Jurkat, Clone E6-1 (cell line): Measurements from ENCODE around the gene FBXL2. TPM values are rescaled to one million over a fixed set of nuclear protein-coding genes. Genes with fewer than 3 reads are reported as not detected.
A peak's percentile ranks its signal among the peaks of the same experiment; 100 is the strongest.

ENCODE experiments used
- DNase-seq: peaks from one replicate; pipeline ENCODE4 v3.0.0-alpha.2; 2011; ENCODE audit warnings: low read depth, low spot score
- H3K4me3 ChIP-seq: 2 replicates; pipeline ENCODE4 v1.5.1; 2011; ENCODE audit warnings: mild to moderate bottlenecking, low read length, control low read depth, moderate library complexity
- polyA plus RNA-seq: library from polyadenylated mRNA; unstranded; fragments of >200 nt; gene quantifications from one replicate; pipeline ENCODE4 v1.2.1, GENCODE V29; 2012; ENCODE audit warnings: missing spikeins; ENCODE audit not compliant: insufficient read length, insufficient read depth

FBXL2 gene
- polyA plus RNA-seq = 2.1 TPM

GRCh38 chr3:33277193-33277882, at the start of gene FBXL2:
Gene FBXL2 (plus strand): TSS chr3:33277442. CDS start chr3:33277513, 71 bp downstream.
- H3K4me3 ChIP-seq = peak within 1 kb of the TSS; percentile 54
- peak; percentile 32 for DNase-seq

- H3K4me3 ChIP-seq = no peak overlapping the region
- DNase-seq = no peak
Measured at GRCh38 chr3:33229066-33229465, 48.2 kb upstream of the FBXL2 start.

- H3K4me3 ChIP-seq = no peak overlapping the region
- no peak for DNase-seq
Measured at GRCh38 chr3:33229947-33230346, 47.3 kb upstream of the FBXL2 start.

GRCh38 chr3:33231756-33232465, 45.3 kb upstream of the FBXL2 start:
- H3K4me3 ChIP-seq = no peak overlapping the region
- DNase-seq = no peak

- DNase-seq = no peak
- no peak overlapping the region for H3K4me3 ChIP-seq
Measured at GRCh38 chr3:33233884-33234283, 43.4 kb upstream of the FBXL2 start.

GRCh38 chr3:33236005-33236404, 41.2 kb upstream of the FBXL2 start:
- no peak overlapping the region for H3K4me3 ChIP-seq
- no peak for DNase-seq

GRCh38 chr3:33237439-33237838, 39.8 kb upstream of the FBXL2 start:
- no peak for DNase-seq
- no peak overlapping the region for H3K4me3 ChIP-seq

- H3K4me3 ChIP-seq = no peak overlapping the region
- no peak for DNase-seq
Measured at GRCh38 chr3:33238923-33239322, 38.3 kb upstream of the FBXL2 start.

GRCh38 chr3:33240261-33240660, 37.0 kb upstream of the FBXL2 start:
- no peak for DNase-seq
- no peak overlapping the region for H3K4me3 ChIP-seq

GRCh38 chr3:33246786-33247185, 30.5 kb upstream of the FBXL2 start:
- DNase-seq = no peak
- H3K4me3 ChIP-seq = no peak overlapping the region

GRCh38 chr3:33250712-33251111, 26.5 kb upstream of the FBXL2 start:
- no peak overlapping the region for H3K4me3 ChIP-seq
- no peak for DNase-seq

GRCh38 chr3:33256249-33256648, 21.0 kb upstream of the FBXL2 start:
- no peak for DNase-seq
- H3K4me3 ChIP-seq = no peak overlapping the region

- H3K4me3 ChIP-seq = no peak overlapping the region
- no peak for DNase-seq
Measured at GRCh38 chr3:33260104-33260503, 17.1 kb upstream of the FBXL2 start.

- H3K4me3 ChIP-seq = no peak overlapping the region
- DNase-seq = no peak
Measured at GRCh38 chr3:33269385-33269784, 7.9 kb upstream of the FBXL2 start.

- no peak for DNase-seq
- H3K4me3 ChIP-seq = no peak overlapping the region
Measured at GRCh38 chr3:33271324-33271723, 5.9 kb upstream of the FBXL2 start.

- DNase-seq = no peak
- no peak overlapping the region for H3K4me3 ChIP-seq
Measured at GRCh38 chr3:33273628-33274027, 3.6 kb upstream of the FBXL2 start.

- DNase-seq = no peak
Measured at GRCh38 chr3:33278163-33278562, 921 bp downstream of the FBXL2 start.

GRCh38 chr3:33287672-33288282, 10.5 kb downstream of the FBXL2 start:
- H3K4me3 ChIP-seq = no peak overlapping the region
- DNase-seq = no peak

More at GRCh38 chr3:33278163-33278562, 921 bp downstream of the FBXL2 start:
- H3K4me3 ChIP-seq = no peak overlapping the region; the same call in 1 of the 2 replicates

- H3K4me3 ChIP-seq = no peak overlapping the region
- DNase-seq = no peak
Measured at GRCh38 chr3:33299395-33300081, 22.3 kb downstream of the FBXL2 start.

GRCh38 chr3:33312361-33312760, 35.1 kb downstream of the FBXL2 start:
- no peak for DNase-seq
- H3K4me3 ChIP-seq = no peak overlapping the region
